A549 (cell line): ENCODE measurements around the gene PUM2. TPM values are rescaled to one million over a fixed set of nuclear protein-coding genes. Genes with fewer than 3 reads are reported as not detected.

Experiments used
- ATAC-seq, 2 experiments: fragments of 200-7000 bp in 1 of 2; fragments of >200 bp in 1 of 2; cut with Nextera tagmentation in 1 of 2; cut with Tn5 transposase in 1 of 2; 3 replicates each; pipeline versions ENCODE4 v1.8.0 to v1.9.1; 2018 to 2020; ENCODE audit warnings: mild to moderate bottlenecking in 1 of 2, moderate library complexity in 1 of 2
- CTCF ChIA-PET: fragments of 300-600 bp; sonication (Branson Sonifier 250); formaldehyde crosslinking; extraction: SDS; loops from one replicate; lab custom pipeline; 2021; ENCODE audit warnings: antibody characterized with exemption, inconsistent platforms; lab: Yijun Ruan, JAX
- POLR2A ChIA-PET: fragments of 350-600 bp; formaldehyde crosslinking; extraction: SDS; loops from one replicate; lab custom pipeline; 2021; ENCODE audit warnings: antibody characterized with exemption, inconsistent platforms; lab: Yijun Ruan, JAX
- DNase-seq, 2 experiments: peaks; one replicate each; pipeline versions ENCODE4 v3.0.0 to v3.0.0-alpha.2; 2011 to 2016; ENCODE audit warnings: low read depth in 1 of 2, low spot score in 1 of 2
- FAIRE-seq: peaks from 2 replicates; lab custom pipeline; 2011; peaks lifted over from hg19 to GRCh38; lab: Jason Lieb, UNC
- H3K27ac ChIP-seq, 2 experiments: fragments of >200 bp; sonication (Bioruptor Twin); formaldehyde crosslinking; 3 replicates each; pipeline ENCODE4 v1.5.1; 2016 to 2017
- H3K4me1 ChIP-seq: fragments of >200 bp; sonication (Bioruptor Twin); formaldehyde crosslinking; 3 replicates; pipeline ENCODE4 v1.6.1; 2016
- H3K4me2 ChIP-seq: fragments of >200 bp; sonication (Bioruptor Twin); formaldehyde crosslinking; 3 replicates; pipeline ENCODE4 v1.6.1; 2016
- H3K4me3 ChIP-seq: fragments of >200 bp; sonication (Bioruptor Twin); formaldehyde crosslinking; 3 replicates; pipeline ENCODE4 v1.5.1; 2016
- H3K9me3 ChIP-seq: fragments of >200 bp; sonication (Bioruptor Twin); formaldehyde crosslinking; 3 replicates; pipeline ENCODE4 v1.6.1; 2016
- CBX2 ChIP-seq: fragments of 200-600 bp; sonication (generic); IDR thresholded peaks from 2 replicates; pipeline ENCODE4 v1.6.1; 2016; ENCODE audit warnings: low read depth, mild to moderate bottlenecking, borderline replicate concordance
- EP300 ChIP-seq, 2 experiments: fragments of >200 bp; sonication (Bioruptor Twin); formaldehyde crosslinking; IDR thresholded peaks; 2 replicates in 1 of 2; 3 replicates in 1 of 2; pipeline ENCODE4 v1.6.1; 2016 to 2017
- ESRRA ChIP-seq: fragments of 150-350 bp; IDR thresholded peaks from 2 replicates; pipeline ENCODE4 v1.6.1; 2014; ENCODE audit warnings: mild to moderate bottlenecking, low read length, borderline replicate concordance
- HOXB13 ChIP-seq: fragments of 250-450 bp; sonication (Bioruptor Pico); IDR thresholded peaks from 2 replicates; pipeline ENCODE4 v1.5.0; 2020; ENCODE audit warnings: low read depth, mild to moderate bottlenecking, moderate library complexity
- JUNB ChIP-seq: fragments of >200 bp; sonication (Bioruptor Twin); formaldehyde crosslinking; IDR thresholded peaks from 2 replicates; pipeline ENCODE4 v1.6.1; 2016
- KDM1A ChIP-seq: fragments of 200-600 bp; sonication (generic); IDR thresholded peaks from 2 replicates; pipeline ENCODE4 v1.6.1; 2016; ENCODE audit warnings: low read depth, mild to moderate bottlenecking
- KDM5A ChIP-seq: fragments of 200-600 bp; sonication (generic); IDR thresholded peaks from 2 replicates; pipeline ENCODE4 v1.6.1; 2016; ENCODE audit warnings: antibody characterized with exemption, mild to moderate bottlenecking
- MAZ ChIP-seq: fragments of 150-350 bp; IDR thresholded peaks from 2 replicates; pipeline ENCODE4 v1.6.1; 2014; ENCODE audit warnings: antibody characterized with exemption, low read depth, low read length, borderline replicate concordance
- MYC ChIP-seq: IDR thresholded peaks from 2 replicates; pipeline ENCODE4 v1.6.1; 2012; ENCODE audit warnings: mild to moderate bottlenecking, inconsistent platforms, low read length, improper control_type of control experiment, borderline replicate concordance
- NFE2L2 ChIP-seq: fragments of 150-350 bp; conservative IDR thresholded peaks from 2 replicates; pipeline ENCODE4 v1.6.1; 2014; ENCODE audit warnings: low read length
- NR3C1 ChIP-seq: fragments of >200 bp; sonication (Bioruptor Twin); formaldehyde crosslinking; IDR thresholded peaks from 3 replicates; pipeline ENCODE4 v1.6.1; 2017
- POLR2A ChIP-seq: IDR thresholded peaks from 2 replicates; pipeline ENCODE4 v1.6.1; 2012; ENCODE audit warnings: mild to moderate bottlenecking, low read length
- RAD21 ChIP-seq, 2 experiments: fragments of >200 bp in 1 of 2; sonication (Bioruptor Twin) in 1 of 2; formaldehyde crosslinking in 1 of 2; IDR thresholded peaks in 1 of 2; conservative IDR thresholded peaks in 1 of 2; 2 replicates in 1 of 2; 3 replicates in 1 of 2; pipeline ENCODE4 v1.6.1; 2012 to 2018; ENCODE audit warnings: inconsistent platforms in 1 of 2
- RCOR1 ChIP-seq: fragments of 150-350 bp; IDR thresholded peaks from 2 replicates; pipeline ENCODE4 v1.6.1; 2014; ENCODE audit warnings: antibody characterized with exemption, low read length, low read depth
- RFX5 ChIP-seq: fragments of 450-650 bp; IDR thresholded peaks from 2 replicates; pipeline ENCODE4 v1.7.1; 2014; ENCODE audit warnings: antibody characterized with exemption, mild to moderate bottlenecking, moderate library complexity
- TFCP2L1 ChIP-seq: fragments of 250-450 bp; sonication (Bioruptor Pico); IDR thresholded peaks from 2 replicates; pipeline ENCODE4 v1.5.0; 2021; ENCODE audit warnings: mild to moderate bottlenecking
- ZSCAN20 ChIP-seq: fragments of 250-450 bp; sonication (Bioruptor Pico); IDR thresholded peaks from 2 replicates; pipeline ENCODE4 v1.8.0; 2022; ENCODE audit warnings: mild to moderate bottlenecking, moderate library complexity
- WGBS: methylation state at CpG from one replicate; pipeline ENCODE4 v1.1.6; 2017; ENCODE audit errors: missing lambda C conversion rate; 5-methylcytosine and 5-hydroxymethylcytosine counted together
- polyA plus RNA-seq, 4 experiments: library from polyadenylated mRNA; depleted of rRNA in 3 of 4; stranded (reverse); fragments of >200 nt; fragmentation: RNase III in 1 of 4; extraction: RNeasy Plus Mini Kit Qiagen cat#74134 plus additional on column Dnase treatment in 1 of 4; gene quantifications; 2 replicates in 3 of 4; 3 replicates in 1 of 4; pipeline ENCODE4 v1.2.3, GENCODE V29; 2011 to 2017
- TF ChIP-seq, protein P1 (sequence below): fragments of 150-350 bp; IDR thresholded peaks from 2 replicates; pipeline ENCODE4 v1.6.1; 2014; ENCODE audit warnings: low read depth, mild to moderate bottlenecking, low read length
- TF ChIP-seq, protein P2 (sequence below): fragments of >200 bp; sonication (Bioruptor Twin); formaldehyde crosslinking; IDR thresholded peaks from 3 replicates; pipeline ENCODE4 v1.5.1; 2016
- TF ChIP-seq, protein P3 (sequence below): fragments of 250-450 bp; sonication (Bioruptor Pico); IDR thresholded peaks from 2 replicates; pipeline ENCODE4 v1.5.0; 2020; ENCODE audit warnings: low read depth, mild to moderate bottlenecking, moderate library complexity

PUM2 gene
- polyA plus RNA-seq, 2 of the 4 experiments (the other 2 are of a cell fraction): 44.6 to 94.2 TPM

DNA sequence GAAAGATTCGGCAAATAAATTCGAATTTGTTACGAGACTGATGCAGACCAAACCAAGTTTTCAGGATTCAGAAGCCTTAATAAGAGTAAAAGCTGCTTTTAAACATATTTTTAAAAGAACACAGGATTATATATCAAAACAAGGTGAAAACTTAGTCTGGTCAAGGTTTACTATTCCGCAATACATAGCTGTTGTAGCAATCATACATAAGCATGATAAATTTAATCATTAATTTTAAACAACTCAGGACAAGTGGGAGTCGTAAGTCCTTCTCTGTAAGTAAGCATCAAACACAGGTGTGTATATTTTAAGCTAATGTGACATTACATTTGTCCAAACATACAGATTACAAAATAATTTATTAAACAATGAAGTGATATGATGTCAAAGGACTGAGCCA is 57.7 kb downstream of the PUM2 start:
- no peak for ATAC-seq
- no peak for DNase-seq
- FAIRE-seq: no peak
- no peaks in the 10 kb centered on the region for H3K9me3 ChIP-seq
- peaks cover 23% of the 10 kb centered on the region for H3K4me1 ChIP-seq
- POLR2A ChIA-PET: no interaction called here
- WGBS: 94% methylated on average over 5 of the region's 5 CpGs
- no peak overlapping the region for H3K4me2 ChIP-seq
- H3K27ac ChIP-seq: no peak overlapping the region
- TF ChIP-seq KDM1A (no peak), EP300 (IDR thresholded peaks at IDR 0.05) (no peak), RCOR1 (no peak), ZSCAN20 (CRISPR knock-in tag) (no peak), ESRRA (no peak), RFX5 (no peak), MYC (no peak), NR3C1 (no peak), POLR2A (no peak), NFE2L2 (no peak), KDM5A (no peak)
- TF ChIP-seq, protein P1, sequence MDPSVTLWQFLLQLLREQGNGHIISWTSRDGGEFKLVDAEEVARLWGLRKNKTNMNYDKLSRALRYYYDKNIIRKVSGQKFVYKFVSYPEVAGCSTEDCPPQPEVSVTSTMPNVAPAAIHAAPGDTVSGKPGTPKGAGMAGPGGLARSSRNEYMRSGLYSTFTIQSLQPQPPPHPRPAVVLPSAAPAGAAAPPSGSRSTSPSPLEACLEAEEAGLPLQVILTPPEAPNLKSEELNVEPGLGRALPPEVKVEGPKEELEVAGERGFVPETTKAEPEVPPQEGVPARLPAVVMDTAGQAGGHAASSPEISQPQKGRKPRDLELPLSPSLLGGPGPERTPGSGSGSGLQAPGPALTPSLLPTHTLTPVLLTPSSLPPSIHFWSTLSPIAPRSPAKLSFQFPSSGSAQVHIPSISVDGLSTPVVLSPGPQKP: no peak
- TF ChIP-seq, protein P2, sequence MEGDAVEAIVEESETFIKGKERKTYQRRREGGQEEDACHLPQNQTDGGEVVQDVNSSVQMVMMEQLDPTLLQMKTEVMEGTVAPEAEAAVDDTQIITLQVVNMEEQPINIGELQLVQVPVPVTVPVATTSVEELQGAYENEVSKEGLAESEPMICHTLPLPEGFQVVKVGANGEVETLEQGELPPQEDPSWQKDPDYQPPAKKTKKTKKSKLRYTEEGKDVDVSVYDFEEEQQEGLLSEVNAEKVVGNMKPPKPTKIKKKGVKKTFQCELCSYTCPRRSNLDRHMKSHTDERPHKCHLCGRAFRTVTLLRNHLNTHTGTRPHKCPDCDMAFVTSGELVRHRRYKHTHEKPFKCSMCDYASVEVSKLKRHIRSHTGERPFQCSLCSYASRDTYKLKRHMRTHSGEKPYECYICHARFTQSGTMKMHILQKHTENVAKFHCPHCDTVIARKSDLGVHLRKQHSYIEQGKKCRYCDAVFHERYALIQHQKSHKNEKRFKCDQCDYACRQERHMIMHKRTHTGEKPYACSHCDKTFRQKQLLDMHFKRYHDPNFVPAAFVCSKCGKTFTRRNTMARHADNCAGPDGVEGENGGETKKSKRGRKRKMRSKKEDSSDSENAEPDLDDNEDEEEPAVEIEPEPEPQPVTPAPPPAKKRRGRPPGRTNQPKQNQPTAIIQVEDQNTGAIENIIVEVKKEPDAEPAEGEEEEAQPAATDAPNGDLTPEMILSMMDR: no peak
- CTCF ChIA-PET: interaction anchor here (1.3 to 7.8 kb wide), 8 partner anchors 11 to 349 kb away, joined by 4 to 85 read pairs (median 10); partner anchors contain the start of gene SDC1
- no peak overlapping the region for H3K4me3 ChIP-seq

DNA sequence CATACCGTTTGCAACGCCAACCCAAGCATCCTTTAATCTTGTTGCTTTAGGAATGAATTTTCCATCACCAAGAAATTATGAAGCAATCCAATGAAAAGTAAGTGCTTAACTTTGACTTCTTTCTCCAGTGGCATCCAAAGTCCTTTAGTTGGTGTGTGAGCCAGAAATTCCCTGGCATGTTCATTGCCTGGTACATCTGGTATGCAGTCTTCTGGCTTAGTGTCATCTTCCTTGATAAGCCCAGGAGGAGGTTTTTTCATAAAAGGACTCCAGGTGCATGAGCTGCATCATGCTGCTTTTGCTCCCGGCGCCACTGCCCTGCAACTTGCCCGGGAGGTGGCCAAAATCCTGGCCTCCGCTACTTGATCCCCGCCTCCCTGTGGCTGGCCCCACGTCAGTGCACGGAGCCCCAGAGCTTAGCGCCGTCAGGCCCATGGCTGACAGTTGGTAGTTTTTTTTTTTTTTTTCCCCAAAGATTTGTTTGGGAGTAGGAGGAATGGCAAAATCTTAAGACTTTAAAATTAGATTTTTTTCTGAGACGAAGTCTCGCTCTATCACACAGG is 58.7 kb downstream of the PUM2 start:
- FAIRE-seq (no peak), ATAC-seq (peak; percentile 6 to 32; a peak in 2 of 6 replicates), DNase-seq (no peak)
- H3K4me1 ChIP-seq: peaks cover 23% of the 10 kb centered on the region
- CTCF ChIA-PET: interaction anchor here (0.7 to 7.8 kb wide), 35 partner anchors 8 to 350 kb away, joined by 3 to 85 read pairs (median 6); partner anchors contain the start of gene SDC1
- H3K27ac ChIP-seq: no peak overlapping the region
- POLR2A ChIA-PET: interaction anchor here (0.7 to 0.8 kb wide), 2 partner anchors 12 to 60 kb away, joined by 3 to 4 read pairs; no protein-coding TSS in a partner anchor
- H3K4me3 ChIP-seq: no peak overlapping the region
- TF ChIP-seq RAD21 (conservative IDR thresholded peaks at IDR 0.05 in 1 of 2, IDR thresholded peaks at IDR 0.05 in 1 of 2) (no peak), CBX2 (no peak), KDM1A (no peak), HOXB13 (no peak), MAZ (no peak), JUNB (no peak), TFCP2L1 (no peak), MYC (no peak)
- TF ChIP-seq, protein P3, sequence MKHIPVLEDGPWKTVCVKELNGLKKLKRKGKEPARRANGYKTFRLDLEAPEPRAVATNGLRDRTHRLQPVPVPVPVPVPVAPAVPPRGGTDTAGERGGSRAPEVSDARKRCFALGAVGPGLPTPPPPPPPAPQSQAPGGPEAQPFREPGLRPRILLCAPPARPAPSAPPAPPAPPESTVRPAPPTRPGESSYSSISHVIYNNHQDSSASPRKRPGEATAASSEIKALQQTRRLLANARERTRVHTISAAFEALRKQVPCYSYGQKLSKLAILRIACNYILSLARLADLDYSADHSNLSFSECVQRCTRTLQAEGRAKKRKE (CRISPR knock-in tag): no peak
- H3K9me3 ChIP-seq: no peaks in the 10 kb centered on the region
- WGBS: 95% methylated on average over 13 of the region's 13 CpGs
- H3K4me2 ChIP-seq: no peak overlapping the region
